Osteoblast (primary cell): Measurements from ENCODE around the gene DEPP1. TPM values are rescaled to one million over a fixed set of nuclear protein-coding genes. Genes with fewer than 3 reads are reported as not detected.

Source experiments
- DNase-seq: peaks from one replicate; pipeline ENCODE4 v3.0.0; 2011; ENCODE audit warnings: low spot score, mixed read lengths; ENCODE audit not compliant: insufficient read length; ENCODE audit errors: missing footprints
- H2AFZ ChIP-seq: 2 replicates; pipeline ENCODE4 v1.6.0; 2011; ENCODE audit warnings: mild to moderate bottlenecking, low read length
- H3K27ac ChIP-seq: 2 replicates; pipeline ENCODE4 v1.5.1; 2011; ENCODE audit warnings: mild to moderate bottlenecking, low read depth, low read length, moderate library complexity
- H3K27me3 ChIP-seq: 2 replicates; pipeline ENCODE4 v1.6.0; 2012; ENCODE audit warnings: mild to moderate bottlenecking, control low read depth, inconsistent platforms, low read length, moderate library complexity; ENCODE audit not compliant: insufficient read depth
- H3K36me3 ChIP-seq: 2 replicates; pipeline ENCODE4 v1.5.1; 2011; ENCODE audit warnings: mild to moderate bottlenecking, low read length, control low read depth, moderate library complexity; ENCODE audit not compliant: insufficient read depth
- H3K4me1 ChIP-seq: 2 replicates; pipeline ENCODE4 v1.5.1; 2011; ENCODE audit warnings: mild to moderate bottlenecking, low read length, control low read depth, moderate library complexity; ENCODE audit not compliant: insufficient read depth
- H3K4me2 ChIP-seq: 2 replicates; pipeline ENCODE4 v1.6.0; 2011; ENCODE audit warnings: mild to moderate bottlenecking, low read length; ENCODE audit not compliant: insufficient read depth
- H3K4me3 ChIP-seq: fragments of 200-600 bp; sonication (generic); 3 replicates; pipeline ENCODE4 v1.5.1; 2012; ENCODE audit warnings: mild to moderate bottlenecking, low read length, inconsistent platforms; ENCODE audit not compliant: insufficient read depth
- H3K79me2 ChIP-seq: 2 replicates; pipeline ENCODE4 v1.6.0; 2012; ENCODE audit warnings: mild to moderate bottlenecking, low read length, control low read depth, inconsistent platforms; ENCODE audit not compliant: insufficient read depth
- H3K9me3 ChIP-seq: 2 replicates; pipeline ENCODE4 v1.5.1; 2011; ENCODE audit warnings: low read depth, low read length, control low read depth
- H4K20me1 ChIP-seq: 2 replicates; pipeline ENCODE4 v1.6.0; 2012; ENCODE audit warnings: mild to moderate bottlenecking, low read length, control low read depth; ENCODE audit not compliant: insufficient read depth
- total RNA-seq: library from RNA; depleted of rRNA; stranded (reverse); fragments of >200 nt; gene quantifications from 2 replicates; pipeline ENCODE4 v1.2.3, GENCODE V29; 2012
- TF ChIP-seq, protein P1 (sequence below): IDR thresholded peaks from 2 replicates; pipeline ENCODE4 v1.5.1; 2011; ENCODE audit warnings: mild to moderate bottlenecking, low read depth, low read length, moderate library complexity; ENCODE audit errors: extremely low read depth

DEPP1 gene
- total RNA-seq, 1 donor, result 87.6 TPM

DNA sequence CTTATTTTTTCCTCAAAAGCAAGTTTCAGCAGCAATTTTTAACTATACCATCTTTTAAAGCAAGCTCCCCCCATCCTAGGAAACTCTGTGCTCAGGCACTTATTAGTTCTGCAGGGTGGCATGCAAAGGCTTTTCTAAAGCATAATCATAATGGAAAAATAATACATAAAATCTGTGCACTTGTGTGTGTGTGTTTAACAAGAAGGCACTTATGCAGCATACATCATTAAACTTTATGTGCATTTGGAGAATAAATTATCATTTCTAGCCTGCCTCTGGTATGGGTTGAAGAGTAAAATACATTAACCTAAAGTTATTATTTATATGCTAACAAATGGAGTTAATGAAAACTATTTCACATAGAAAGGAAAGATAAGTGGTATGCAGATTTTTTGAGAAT lies 24.6 kb downstream of the DEPP1 start:
- Histone ChIP-seq H3K4me1 (peaks cover 13% of the 10 kb centered on the region), H3K79me2 (peaks cover 4% of the 10 kb centered on the region), H3K27me3 (no peaks in the 10 kb centered on the region), H3K36me3 (peaks cover 7% of the 10 kb centered on the region), H3K4me3 (no peak overlapping the region), H3K4me2 (no peak overlapping the region), H2AFZ (no peak overlapping the region), H3K9me3 (no peaks in the 10 kb centered on the region), H4K20me1 (no peaks in the 10 kb centered on the region), H3K27ac (no peak overlapping the region)
- TF ChIP-seq, protein P1, sequence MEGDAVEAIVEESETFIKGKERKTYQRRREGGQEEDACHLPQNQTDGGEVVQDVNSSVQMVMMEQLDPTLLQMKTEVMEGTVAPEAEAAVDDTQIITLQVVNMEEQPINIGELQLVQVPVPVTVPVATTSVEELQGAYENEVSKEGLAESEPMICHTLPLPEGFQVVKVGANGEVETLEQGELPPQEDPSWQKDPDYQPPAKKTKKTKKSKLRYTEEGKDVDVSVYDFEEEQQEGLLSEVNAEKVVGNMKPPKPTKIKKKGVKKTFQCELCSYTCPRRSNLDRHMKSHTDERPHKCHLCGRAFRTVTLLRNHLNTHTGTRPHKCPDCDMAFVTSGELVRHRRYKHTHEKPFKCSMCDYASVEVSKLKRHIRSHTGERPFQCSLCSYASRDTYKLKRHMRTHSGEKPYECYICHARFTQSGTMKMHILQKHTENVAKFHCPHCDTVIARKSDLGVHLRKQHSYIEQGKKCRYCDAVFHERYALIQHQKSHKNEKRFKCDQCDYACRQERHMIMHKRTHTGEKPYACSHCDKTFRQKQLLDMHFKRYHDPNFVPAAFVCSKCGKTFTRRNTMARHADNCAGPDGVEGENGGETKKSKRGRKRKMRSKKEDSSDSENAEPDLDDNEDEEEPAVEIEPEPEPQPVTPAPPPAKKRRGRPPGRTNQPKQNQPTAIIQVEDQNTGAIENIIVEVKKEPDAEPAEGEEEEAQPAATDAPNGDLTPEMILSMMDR, result no peak
- DNase-seq, result no peak

DNA sequence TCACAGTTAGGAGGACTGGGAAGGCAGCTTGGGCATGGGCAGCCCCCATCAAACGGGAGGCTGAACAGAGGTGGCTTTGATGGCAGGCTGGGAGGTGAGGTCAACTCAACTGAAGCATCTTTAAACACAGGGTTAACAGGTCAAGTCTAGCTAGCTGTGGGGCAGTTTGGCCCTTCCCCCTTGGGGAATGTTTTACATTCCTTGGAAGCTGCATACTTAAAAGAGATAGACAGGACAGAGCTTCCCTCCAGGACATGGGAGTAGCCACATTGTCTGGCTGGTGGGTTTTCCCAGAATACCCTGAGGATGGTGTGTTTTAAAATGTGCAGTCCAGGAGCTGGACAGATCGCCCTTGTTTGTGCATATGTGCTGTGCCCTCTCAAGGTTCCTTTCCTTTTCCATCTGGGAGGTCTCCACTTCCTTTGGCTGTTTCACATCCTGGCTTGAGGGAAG lies 25.8 kb downstream of the DEPP1 start:
- TF ChIP-seq, protein P1, result no peak
- Histone ChIP-seq H3K4me3 (no peak overlapping the region), H3K79me2 (peaks cover 4% of the 10 kb centered on the region), H3K36me3 (peaks cover 7% of the 10 kb centered on the region), H3K9me3 (no peaks in the 10 kb centered on the region), H3K27me3 (no peaks in the 10 kb centered on the region), H3K4me1 (peaks cover 3% of the 10 kb centered on the region), H3K4me2 (no peak overlapping the region), H2AFZ (no peak overlapping the region), H3K27ac (no peak overlapping the region), H4K20me1 (no peaks in the 10 kb centered on the region)
- no peak for DNase-seq

DNA sequence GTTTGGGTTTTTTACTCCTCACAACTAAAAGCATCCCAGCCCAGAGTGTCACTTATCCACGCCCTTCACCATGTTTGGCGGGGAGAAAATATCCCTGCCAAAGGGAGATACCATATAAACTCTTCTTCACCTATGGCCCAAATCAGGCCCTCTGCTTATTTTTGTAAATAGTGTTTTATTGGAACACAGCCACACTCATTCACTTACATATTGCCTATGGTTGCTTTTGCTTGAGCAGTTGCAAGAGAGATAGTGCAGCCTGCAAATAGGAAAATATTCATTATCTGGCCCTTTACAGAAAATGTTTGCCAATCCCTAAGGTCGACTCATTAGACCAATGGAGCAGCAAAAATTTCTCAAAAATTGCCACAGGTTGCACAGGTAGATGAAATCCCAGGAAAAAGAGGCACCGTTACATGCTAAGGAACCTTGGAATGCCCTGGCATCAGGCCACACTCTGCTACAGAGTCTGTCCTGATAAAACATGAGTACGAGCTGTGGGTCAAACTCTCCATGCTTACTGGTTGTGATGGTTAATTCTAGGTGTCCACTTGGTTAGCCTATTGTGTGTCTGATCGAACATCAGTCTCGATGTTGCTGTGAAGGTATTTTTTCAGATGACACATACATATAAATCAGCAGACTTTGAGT lies 26.9 kb downstream of the DEPP1 start:
- no peak overlapping the region for H3K27ac ChIP-seq
- H3K36me3 ChIP-seq, result peaks cover 7% of the 10 kb centered on the region
- H4K20me1 ChIP-seq, result no peaks in the 10 kb centered on the region
- no peaks in the 10 kb centered on the region for H3K79me2 ChIP-seq
- DNase-seq, result no peak
- H2AFZ ChIP-seq, result no peak overlapping the region
- H3K4me2 ChIP-seq, result no peak overlapping the region
- TF ChIP-seq, protein P1, result no peak
- H3K4me1 ChIP-seq, result peaks cover 4% of the 10 kb centered on the region
- no peak overlapping the region for H3K4me3 ChIP-seq
- H3K27me3 ChIP-seq, result no peaks in the 10 kb centered on the region
- H3K9me3 ChIP-seq, result no peaks in the 10 kb centered on the region

DNA sequence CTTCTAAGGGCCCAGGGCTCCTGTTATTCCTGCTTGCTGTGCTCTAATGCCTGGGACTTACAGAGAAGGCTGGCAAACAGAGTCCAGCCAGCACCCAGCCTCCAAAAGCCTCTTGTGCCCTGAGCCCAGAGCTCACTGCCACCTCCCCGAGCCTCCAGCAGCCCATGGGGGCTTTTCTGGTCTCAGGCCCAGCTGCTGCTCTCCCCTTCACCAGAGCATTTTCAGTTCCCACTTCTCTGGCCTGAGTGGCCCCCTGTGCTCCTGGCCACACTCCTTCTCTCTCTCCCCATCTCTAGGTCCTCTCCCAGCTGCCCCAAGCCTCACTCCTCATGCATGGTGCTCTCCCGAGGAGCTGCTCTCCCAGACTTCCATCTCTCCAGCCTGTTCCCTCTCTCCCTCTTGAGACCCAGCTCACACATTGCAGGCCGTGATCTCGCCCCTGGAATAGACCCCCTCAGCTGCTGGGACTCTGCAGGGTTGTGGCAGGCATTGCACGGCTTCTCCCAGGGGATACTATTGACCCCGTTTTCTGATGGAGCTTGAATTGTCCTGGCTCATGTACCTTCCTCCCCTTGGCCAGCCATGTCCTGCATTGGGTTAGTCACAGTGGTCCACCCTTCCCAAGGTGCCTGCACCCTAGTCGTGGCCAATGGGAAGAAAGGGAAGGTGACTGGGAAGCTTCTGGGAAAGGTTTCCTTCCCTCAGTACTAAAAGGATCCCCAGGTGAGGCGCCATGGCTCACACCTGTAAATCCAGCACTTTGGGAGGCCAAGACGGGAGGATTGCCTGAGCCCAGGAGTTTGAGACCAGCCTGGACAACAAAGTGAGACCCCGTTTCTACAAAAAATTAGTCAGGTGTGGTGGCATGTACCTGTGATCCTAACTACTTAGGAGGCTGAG lies 28.0 kb downstream of the DEPP1 start:
- no peak overlapping the region for H2AFZ ChIP-seq
- H3K36me3 ChIP-seq, result peaks cover 2% of the 10 kb centered on the region
- no peaks in the 10 kb centered on the region for H3K79me2 ChIP-seq
- no peak for DNase-seq
- peaks cover 14% of the 10 kb centered on the region for H3K4me1 ChIP-seq
- TF ChIP-seq, protein P1, result no peak
- H3K4me3 ChIP-seq, result no peak overlapping the region
- no peaks in the 10 kb centered on the region for H3K9me3 ChIP-seq
- H3K27me3 ChIP-seq, result no peaks in the 10 kb centered on the region
- no peak overlapping the region for H3K4me2 ChIP-seq
- H3K27ac ChIP-seq, result no peak overlapping the region
- H4K20me1 ChIP-seq, result no peaks in the 10 kb centered on the region
